PFSK-1 (cell line): Measurements from ENCODE around the gene RALGAPA2.

Experiments used
- FOXP2 ChIP-seq: optimal IDR thresholded peaks from 2 replicates; pipeline ENCODE3; 2011; ENCODE audit warnings: borderline replicate concordance, control low read depth, inconsistent platforms; ENCODE audit not compliant: insufficient read depth; ENCODE audit errors: extremely low read length, extremely low read depth
- POLR2AphosphoS5 ChIP-seq: IDR thresholded peaks from 2 replicates; pipeline ENCODE4 v1.6.1; 2012; ENCODE audit warnings: low read depth, mild to moderate bottlenecking, control low read depth, low read length, moderate library complexity
- SIN3A ChIP-seq: IDR thresholded peaks from 2 replicates; pipeline ENCODE4 v1.6.1; 2012; ENCODE audit warnings: mild to moderate bottlenecking, low read length, moderate library complexity, borderline replicate concordance; ENCODE audit not compliant: insufficient read depth
- TAF1 ChIP-seq: IDR thresholded peaks from 2 replicates; pipeline ENCODE4 v1.6.1; 2012; ENCODE audit warnings: low read length, control low read depth, borderline replicate concordance; ENCODE audit not compliant: insufficient read depth

GRCh38 chr20:20365480-20366161 is 346.8 kb downstream of the RALGAPA2 start:
- TF ChIP-seq FOXP2 (no peak), POLR2AphosphoS5 (no peak), TAF1 (no peak), SIN3A (no peak)
